NB4 (cell line): Measurements from ENCODE around the gene CDH15.

Experiments used
- MYC ChIP-seq: IDR thresholded peaks from 2 replicates; pipeline ENCODE4 v1.6.1; 2011; ENCODE audit warnings: low read depth, low read length
- POLR2A ChIP-seq: IDR thresholded peaks from 2 replicates; pipeline ENCODE4 v1.6.1; 2011; ENCODE audit warnings: mild to moderate bottlenecking; ENCODE audit not compliant: insufficient read length; ENCODE audit errors: extremely low read depth
- TF ChIP-seq, protein P1 (sequence below): IDR thresholded peaks from one replicate; pipeline ENCODE4 v1.5.1; 2012; ENCODE audit warnings: low read depth, low read length
- TF ChIP-seq, protein P2 (sequence below): IDR thresholded peaks from 2 replicates; pipeline ENCODE4 v1.6.1; 2011; ENCODE audit warnings: low read depth, low read length

DNA sequence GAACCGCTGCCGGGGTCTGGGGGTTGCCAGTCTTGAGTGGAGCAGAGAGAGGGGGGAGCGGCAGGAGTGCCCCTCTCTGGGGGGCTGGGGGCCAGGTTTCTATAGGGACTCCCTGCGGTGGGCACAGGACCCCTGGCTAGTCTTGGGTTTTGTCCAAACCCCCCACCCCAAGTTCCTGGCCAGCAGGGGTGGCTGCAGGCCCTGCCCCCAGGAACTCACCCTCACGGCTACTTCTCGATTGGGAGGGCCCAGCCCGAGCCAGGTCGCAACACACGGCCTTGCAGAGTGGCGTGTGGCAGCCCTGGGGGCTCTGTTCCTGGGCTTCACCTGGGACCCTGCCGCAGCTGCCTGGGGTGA, 601 bp downstream of the CDH15 start:
- TF ChIP-seq, protein P1, sequence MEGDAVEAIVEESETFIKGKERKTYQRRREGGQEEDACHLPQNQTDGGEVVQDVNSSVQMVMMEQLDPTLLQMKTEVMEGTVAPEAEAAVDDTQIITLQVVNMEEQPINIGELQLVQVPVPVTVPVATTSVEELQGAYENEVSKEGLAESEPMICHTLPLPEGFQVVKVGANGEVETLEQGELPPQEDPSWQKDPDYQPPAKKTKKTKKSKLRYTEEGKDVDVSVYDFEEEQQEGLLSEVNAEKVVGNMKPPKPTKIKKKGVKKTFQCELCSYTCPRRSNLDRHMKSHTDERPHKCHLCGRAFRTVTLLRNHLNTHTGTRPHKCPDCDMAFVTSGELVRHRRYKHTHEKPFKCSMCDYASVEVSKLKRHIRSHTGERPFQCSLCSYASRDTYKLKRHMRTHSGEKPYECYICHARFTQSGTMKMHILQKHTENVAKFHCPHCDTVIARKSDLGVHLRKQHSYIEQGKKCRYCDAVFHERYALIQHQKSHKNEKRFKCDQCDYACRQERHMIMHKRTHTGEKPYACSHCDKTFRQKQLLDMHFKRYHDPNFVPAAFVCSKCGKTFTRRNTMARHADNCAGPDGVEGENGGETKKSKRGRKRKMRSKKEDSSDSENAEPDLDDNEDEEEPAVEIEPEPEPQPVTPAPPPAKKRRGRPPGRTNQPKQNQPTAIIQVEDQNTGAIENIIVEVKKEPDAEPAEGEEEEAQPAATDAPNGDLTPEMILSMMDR = no peak
- TF ChIP-seq POLR2A = no peak
- TF ChIP-seq, protein P2, sequence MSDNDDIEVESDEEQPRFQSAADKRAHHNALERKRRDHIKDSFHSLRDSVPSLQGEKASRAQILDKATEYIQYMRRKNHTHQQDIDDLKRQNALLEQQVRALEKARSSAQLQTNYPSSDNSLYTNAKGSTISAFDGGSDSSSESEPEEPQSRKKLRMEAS = no peak
- TF ChIP-seq MYC = no peak
